Activated naive CD4-positive, alpha-beta T cell treated with anti-CD3 and anti-CD28 coated beads, Interleukin-2, amount 10 ng/mL, durations not matched to agents 7 days and 5 days (primary cell): ENCODE data around the gene PRSS35.
"Not testable (repeated sequence)": the region's sequence is repeated elsewhere in the genome, so short reads cannot be mapped to it uniquely, and the experiment has no call there.

ENCODE experiments used
- CTCF ChIA-PET: fragments of 350-600 bp; sonication (Branson Sonifier 250); formaldehyde crosslinking; loops from one replicate; lab custom pipeline; 2021; ENCODE audit warnings: antibody characterized with exemption; lab: Charles Lee
- DNase-seq: peaks from one replicate; pipeline ENCODE4 v3.0.0-alpha.2; 2020
- H3K27ac Mint-ChIP-seq: one replicate; pipeline ENCODE4 v1.8.0; 2021; ENCODE audit warnings: mild to moderate bottlenecking, moderate library complexity, mixed read lengths
- H3K27me3 Mint-ChIP-seq: one replicate; pipeline ENCODE4 v1.8.0; 2021; ENCODE audit warnings: mild to moderate bottlenecking, mixed read lengths
- H3K36me3 Mint-ChIP-seq: one replicate; pipeline ENCODE4 v1.8.0; 2021; ENCODE audit warnings: mixed read lengths
- H3K4me1 Mint-ChIP-seq: one replicate; pipeline ENCODE4 v1.8.0; 2021; ENCODE audit warnings: mixed read lengths
- H3K4me3 Mint-ChIP-seq: one replicate; pipeline ENCODE4 v1.8.0; 2021; ENCODE audit warnings: mild to moderate bottlenecking, moderate library complexity, mixed read lengths
- H3K9me3 Mint-ChIP-seq: one replicate; pipeline ENCODE4 v1.8.0; 2021; ENCODE audit warnings: mixed read lengths

Gene PRSS35, protein sequence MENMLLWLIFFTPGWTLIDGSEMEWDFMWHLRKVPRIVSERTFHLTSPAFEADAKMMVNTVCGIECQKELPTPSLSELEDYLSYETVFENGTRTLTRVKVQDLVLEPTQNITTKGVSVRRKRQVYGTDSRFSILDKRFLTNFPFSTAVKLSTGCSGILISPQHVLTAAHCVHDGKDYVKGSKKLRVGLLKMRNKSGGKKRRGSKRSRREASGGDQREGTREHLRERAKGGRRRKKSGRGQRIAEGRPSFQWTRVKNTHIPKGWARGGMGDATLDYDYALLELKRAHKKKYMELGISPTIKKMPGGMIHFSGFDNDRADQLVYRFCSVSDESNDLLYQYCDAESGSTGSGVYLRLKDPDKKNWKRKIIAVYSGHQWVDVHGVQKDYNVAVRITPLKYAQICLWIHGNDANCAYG

GRCh38 chr6:83511901-83512681, at the start of gene PRSS35:
Gene PRSS35 (plus strand): TSS chr6:83512534. CDS start chr6:83523442, 10,908 bp downstream.
- Mint-ChIP-seq H3K36me3 (no peaks in the 10 kb centered on the region), H3K27me3 (peaks cover 27% of the 10 kb centered on the region), H3K9me3 (no peaks in the 10 kb centered on the region), H3K4me3 (no peak within 1 kb of the TSS), H3K4me1 (peaks cover 3% of the 10 kb centered on the region), H3K27ac (no peak within 1 kb of the TSS)
- no peak for DNase-seq
- CTCF ChIA-PET = interaction anchor here (3.1 to 7.4 kb wide), 3 partner anchors 289 to 446 kb away, joined by 10 to 64 read pairs (median 36); partner anchors contain the start of genes DOP1A and UBE3D

GRCh38 chr6:83463886-83464285, 48.4 kb upstream of the PRSS35 start:
- CTCF ChIA-PET = no interaction called here

DNA sequence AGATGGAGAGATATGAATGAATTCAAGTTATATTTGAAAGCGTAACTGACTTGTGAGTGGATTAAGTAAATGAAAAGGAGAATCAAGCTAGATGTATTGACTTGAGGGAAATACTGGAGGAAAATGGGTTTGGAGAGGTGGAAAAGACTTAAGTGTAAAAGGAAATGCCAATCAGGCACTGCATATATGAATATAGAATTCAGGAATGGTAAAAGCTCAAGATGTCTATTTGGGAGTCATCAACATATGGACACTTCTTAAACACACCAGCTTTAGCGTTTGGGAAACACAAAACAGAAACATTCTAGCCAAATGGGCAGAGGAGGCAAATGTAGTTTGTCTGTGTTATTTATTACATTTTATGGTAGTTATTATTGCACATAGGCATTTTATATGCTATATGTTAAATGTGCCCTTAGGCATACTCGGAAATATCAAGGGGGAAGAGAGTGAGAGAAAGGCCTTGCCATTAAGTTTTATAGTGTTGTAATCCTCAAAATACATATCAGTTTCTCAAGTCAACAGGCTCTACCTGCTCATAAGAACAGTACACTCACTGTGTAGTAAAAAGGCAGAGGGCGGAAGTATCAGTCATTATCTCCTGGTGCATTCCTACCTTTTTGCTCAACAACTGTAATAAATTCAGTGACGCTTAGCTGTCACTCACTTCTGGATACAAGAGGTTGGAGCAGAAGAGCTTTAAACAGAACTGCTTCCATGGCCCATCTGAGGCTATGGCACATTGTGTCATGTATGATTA, 47.8 kb upstream of the PRSS35 start:
- no peaks in the 10 kb centered on the region for H3K4me1 Mint-ChIP-seq
- CTCF ChIA-PET = no interaction called here
- no peak for DNase-seq
- H3K4me3 Mint-ChIP-seq = no peak overlapping the region
- H3K9me3 Mint-ChIP-seq = no peaks in the 10 kb centered on the region
- H3K27me3 Mint-ChIP-seq = no peaks in the 10 kb centered on the region
- H3K27ac Mint-ChIP-seq = no peak overlapping the region
- no peaks in the 10 kb centered on the region for H3K36me3 Mint-ChIP-seq

More at GRCh38 chr6:83463886-83464285, 48.4 kb upstream of the PRSS35 start:
- DNase-seq = no peak
- Mint-ChIP-seq H3K36me3 (no peaks in the 10 kb centered on the region), H3K27me3 (no peaks in the 10 kb centered on the region), H3K9me3 (no peaks in the 10 kb centered on the region), H3K27ac (no peak overlapping the region), H3K4me3 (no peak overlapping the region), H3K4me1 (no peaks in the 10 kb centered on the region)

- Mint-ChIP-seq H3K27me3 (no peaks in the 10 kb centered on the region), H3K36me3 (no peaks in the 10 kb centered on the region)
- CTCF ChIA-PET = no interaction called here
These were observed 46.0 kb upstream of the PRSS35 start for GRCh38 chr6:83466328-83466727.

DNA sequence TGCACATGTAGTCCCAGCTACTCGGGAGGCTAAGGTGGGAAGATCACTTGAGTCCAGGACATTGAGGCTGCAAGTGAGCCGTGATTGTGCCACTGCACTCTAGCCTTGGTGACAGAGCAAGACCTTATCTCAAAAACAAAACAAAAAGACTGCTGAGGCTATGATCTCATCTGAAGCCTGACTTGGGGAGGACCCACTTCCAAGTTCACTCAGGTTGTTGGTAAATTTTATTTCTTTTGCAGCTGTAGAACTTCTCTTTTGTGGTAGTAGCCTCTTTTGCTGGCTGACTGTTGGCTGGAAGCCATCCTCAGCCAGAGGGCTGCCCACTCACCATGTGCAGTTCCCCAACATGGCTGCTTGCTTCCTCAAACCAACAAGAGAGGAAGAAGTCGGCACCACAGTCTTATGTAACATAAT, 44.7 kb upstream of the PRSS35 start:
- H3K27me3 Mint-ChIP-seq = no peaks in the 10 kb centered on the region
- H3K36me3 Mint-ChIP-seq = no peaks in the 10 kb centered on the region
- H3K27ac Mint-ChIP-seq = no peak overlapping the region
- CTCF ChIA-PET = no interaction called here
- no peaks in the 10 kb centered on the region for H3K9me3 Mint-ChIP-seq
- no peaks in the 10 kb centered on the region for H3K4me1 Mint-ChIP-seq
- no peak for DNase-seq
- no peak overlapping the region for H3K4me3 Mint-ChIP-seq

More at GRCh38 chr6:83466328-83466727, 46.0 kb upstream of the PRSS35 start:
- Mint-ChIP-seq H3K9me3 (no peaks in the 10 kb centered on the region), H3K4me3 (no peak overlapping the region), H3K4me1 (no peaks in the 10 kb centered on the region), H3K27ac (no peak overlapping the region)
- no peak for DNase-seq

GRCh38 chr6:83470001-83470400, 42.3 kb upstream of the PRSS35 start:
- Mint-ChIP-seq H3K4me3 (no peak overlapping the region), H3K9me3 (no peaks in the 10 kb centered on the region), H3K36me3 (no peaks in the 10 kb centered on the region), H3K27ac (no peak overlapping the region), H3K4me1 (no peaks in the 10 kb centered on the region), H3K27me3 (no peaks in the 10 kb centered on the region)
- CTCF ChIA-PET = no interaction called here
- DNase-seq = no peak

DNA sequence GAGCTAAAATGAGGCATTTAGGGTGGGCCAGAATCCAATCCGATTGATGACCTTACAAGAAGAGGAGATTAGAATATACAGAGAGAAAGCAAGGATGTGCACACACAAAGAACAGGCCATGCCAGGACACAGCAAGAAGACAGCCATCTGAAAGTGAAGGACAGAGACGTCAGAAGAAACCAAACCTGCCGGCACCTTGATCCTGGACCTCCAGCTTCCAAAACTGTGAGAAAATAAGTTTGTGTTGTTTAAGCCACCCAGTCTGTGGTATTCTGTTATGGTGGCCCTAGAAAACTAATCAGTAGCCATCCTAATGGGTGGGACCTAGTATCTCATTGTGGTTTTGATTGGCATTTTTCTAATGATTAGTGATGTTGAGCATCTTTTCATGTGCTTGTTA, 41.7 kb upstream of the PRSS35 start:
- Mint-ChIP-seq H3K4me3 (no peak overlapping the region), H3K27me3 (no peaks in the 10 kb centered on the region), H3K9me3 (no peaks in the 10 kb centered on the region), H3K36me3 (no peaks in the 10 kb centered on the region), H3K4me1 (no peaks in the 10 kb centered on the region), H3K27ac (no peak overlapping the region)
- CTCF ChIA-PET = no interaction called here
- DNase-seq = no peak

DNA sequence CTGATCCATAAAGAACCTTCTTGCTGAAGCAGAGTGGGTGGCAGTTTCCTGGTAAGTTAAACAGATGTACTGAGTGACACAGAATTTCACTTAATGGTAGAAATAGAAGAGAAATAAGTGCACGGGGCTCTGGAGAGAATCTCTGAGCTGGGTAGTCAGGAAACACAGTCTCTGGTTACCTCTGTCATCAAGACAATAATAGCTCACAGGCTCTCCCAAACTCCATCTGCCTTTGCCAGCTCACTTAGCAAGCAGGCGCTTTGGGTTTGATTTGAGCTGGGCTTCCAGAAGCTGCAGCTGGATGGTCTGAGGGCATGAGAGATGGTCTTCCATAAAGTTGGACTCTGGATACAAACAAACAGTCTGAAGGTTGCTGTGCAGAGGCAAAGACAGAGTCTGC, 39.6 kb upstream of the PRSS35 start:
- Mint-ChIP-seq H3K4me3 (no peak overlapping the region), H3K36me3 (no peaks in the 10 kb centered on the region), H3K4me1 (no peaks in the 10 kb centered on the region), H3K27ac (no peak overlapping the region), H3K9me3 (no peaks in the 10 kb centered on the region), H3K27me3 (no peaks in the 10 kb centered on the region)
- CTCF ChIA-PET = no interaction called here
- DNase-seq = no peak

GRCh38 chr6:83474309-83474708, 38.0 kb upstream of the PRSS35 start:
- Mint-ChIP-seq H3K4me1 (no peaks in the 10 kb centered on the region), H3K36me3 (no peaks in the 10 kb centered on the region), H3K9me3 (no peaks in the 10 kb centered on the region), H3K27me3 (no peaks in the 10 kb centered on the region), H3K4me3 (no peak overlapping the region), H3K27ac (no peak overlapping the region)
- no peak for DNase-seq
- CTCF ChIA-PET = no interaction called here

DNA sequence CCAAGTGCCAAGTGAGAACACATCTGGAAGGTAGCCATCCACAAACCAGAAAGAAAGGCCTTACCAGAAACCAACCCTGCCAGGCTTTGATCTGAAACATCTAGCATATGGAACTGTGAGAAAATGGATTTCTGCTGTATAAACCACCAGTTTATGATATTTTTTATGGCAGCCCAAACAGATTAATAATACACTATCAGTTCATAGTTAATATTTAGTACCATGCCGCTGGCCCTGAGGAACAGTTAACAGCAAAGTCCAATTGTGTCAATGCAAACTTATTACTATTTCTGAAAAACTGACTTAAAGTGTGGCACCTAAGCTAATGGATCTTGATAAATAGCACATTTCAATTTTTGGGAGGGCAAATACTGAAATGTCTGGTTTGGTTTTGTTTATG, 35.4 kb upstream of the PRSS35 start:
- no peak for DNase-seq
- no peaks in the 10 kb centered on the region for H3K4me1 Mint-ChIP-seq
- H3K36me3 Mint-ChIP-seq = no peaks in the 10 kb centered on the region
- H3K27me3 Mint-ChIP-seq = no peaks in the 10 kb centered on the region
- H3K4me3 Mint-ChIP-seq = no peak overlapping the region
- no peak overlapping the region for H3K27ac Mint-ChIP-seq
- no peaks in the 10 kb centered on the region for H3K9me3 Mint-ChIP-seq
- CTCF ChIA-PET = no interaction called here

GRCh38 chr6:83479389-83479788, 32.9 kb upstream of the PRSS35 start:
- DNase-seq = no peak
- no peaks in the 10 kb centered on the region for H3K4me1 Mint-ChIP-seq
- no peak overlapping the region for H3K27ac Mint-ChIP-seq
- no peak overlapping the region for H3K4me3 Mint-ChIP-seq
- CTCF ChIA-PET = interaction anchor here (0.7 kb wide), 1 partner anchor 34 kb away, joined by 3 read pairs; no protein-coding TSS in a partner anchor
- H3K9me3 Mint-ChIP-seq = no peaks in the 10 kb centered on the region
- H3K36me3 Mint-ChIP-seq = no peaks in the 10 kb centered on the region
- no peaks in the 10 kb centered on the region for H3K27me3 Mint-ChIP-seq

DNA sequence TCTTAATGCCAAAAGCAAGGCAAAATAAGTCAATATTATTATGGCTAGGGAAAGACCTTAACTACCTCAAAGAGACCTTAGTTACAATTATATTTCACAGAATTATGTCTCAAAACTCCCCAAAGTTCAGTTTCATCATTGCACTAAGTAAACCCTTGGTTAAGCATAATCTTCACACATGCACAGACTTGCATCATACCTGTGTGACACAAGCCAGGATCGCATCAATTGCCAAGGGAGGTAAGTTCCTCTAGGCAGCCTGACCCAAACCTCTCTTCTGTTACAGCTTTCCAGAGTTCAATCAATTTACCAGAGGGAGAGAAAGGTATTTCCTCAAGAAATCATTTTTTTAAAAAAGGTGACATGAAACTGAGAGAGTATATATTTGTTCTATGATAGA, 31.9 kb upstream of the PRSS35 start:
- Mint-ChIP-seq H3K36me3 (no peaks in the 10 kb centered on the region), H3K27me3 (no peaks in the 10 kb centered on the region), H3K4me1 (no peaks in the 10 kb centered on the region), H3K27ac (no peak overlapping the region), H3K4me3 (no peak overlapping the region), H3K9me3 (no peaks in the 10 kb centered on the region)
- DNase-seq = no peak
- CTCF ChIA-PET = interaction anchor here (0.6 kb wide), 1 partner anchor 1096 kb away, joined by 3 read pairs; no protein-coding TSS in a partner anchor

- H3K4me3 Mint-ChIP-seq, CTCF ChIA-PET, DNase-seq, H3K27ac Mint-ChIP-seq, H3K27me3 Mint-ChIP-seq, H3K36me3 Mint-ChIP-seq, H3K4me1 Mint-ChIP-seq, H3K9me3 Mint-ChIP-seq: not testable (repeated sequence)
These were observed 30.4 kb upstream of the PRSS35 start for GRCh38 chr6:83481938-83482337.

DNA sequence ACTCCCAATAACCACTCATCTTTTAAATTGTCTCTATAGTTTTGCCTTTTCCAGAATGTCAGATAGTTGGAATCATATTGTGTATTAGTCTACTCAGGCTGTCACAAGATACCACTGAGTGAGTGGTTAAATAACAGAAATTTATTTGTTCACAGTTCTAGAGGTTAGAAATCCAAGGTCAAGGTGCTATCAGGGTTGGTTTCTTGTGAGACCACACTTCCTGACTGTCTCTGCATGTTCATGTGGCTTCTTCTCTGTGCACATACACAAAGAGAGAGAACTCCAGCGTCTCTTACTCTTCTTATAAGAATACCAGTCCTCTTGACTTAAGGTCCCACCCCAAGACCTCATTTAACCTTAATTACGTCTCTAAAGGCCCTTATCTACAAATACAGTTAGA, 23.9 kb upstream of the PRSS35 start:
- H3K27ac Mint-ChIP-seq = no peak overlapping the region
- no peaks in the 10 kb centered on the region for H3K27me3 Mint-ChIP-seq
- DNase-seq = no peak
- H3K4me1 Mint-ChIP-seq = no peaks in the 10 kb centered on the region
- CTCF ChIA-PET = no interaction called here
- H3K4me3 Mint-ChIP-seq = no peak overlapping the region
- H3K36me3 Mint-ChIP-seq = no peaks in the 10 kb centered on the region
- H3K9me3 Mint-ChIP-seq = no peaks in the 10 kb centered on the region
